GM21390 (cell line): ENCODE measurements around the gene NCBP2L.

Experiments used
- ATAC-seq: cut with Tn5 transposase; IDR thresholded peaks from one replicate; pipeline ENCODE4 v1.9.1; 2021; ENCODE audit not compliant: unreplicated experiment

Gene NCBP2L

GRCh38 chrX:107752043-107752442, 25.5 kb upstream of the NCBP2L start:
- no peak for ATAC-seq

GRCh38 chrX:107752714-107753113, 24.8 kb upstream of the NCBP2L start:
- ATAC-seq = no peak

GRCh38 chrX:107753187-107753586, 24.3 kb upstream of the NCBP2L start:
- no peak for ATAC-seq

- no peak for ATAC-seq
Observed at GRCh38 chrX:107755721-107756120, 21.8 kb upstream of the NCBP2L start.

- no peak for ATAC-seq
Observed at GRCh38 chrX:107758231-107758766, 19.2 kb upstream of the NCBP2L start.

- no peak for ATAC-seq
Observed at GRCh38 chrX:107760304-107761077, 17.0 kb upstream of the NCBP2L start.

- no peak for ATAC-seq
Observed at GRCh38 chrX:107763647-107764046, 13.9 kb upstream of the NCBP2L start.

GRCh38 chrX:107764845-107765608, 12.5 kb upstream of the NCBP2L start:
- ATAC-seq = no peak

- no peak for ATAC-seq
Observed at GRCh38 chrX:107766470-107767150, 10.9 kb upstream of the NCBP2L start.

GRCh38 chrX:107768051-107768450, 9.5 kb upstream of the NCBP2L start:
- ATAC-seq = no peak

- no peak for ATAC-seq
Observed at GRCh38 chrX:107769581-107770317, 7.8 kb upstream of the NCBP2L start.

GRCh38 chrX:107773206-107773605, 4.3 kb upstream of the NCBP2L start:
- no peak for ATAC-seq

GRCh38 chrX:107773906-107774435, 3.6 kb upstream of the NCBP2L start:
- ATAC-seq = no peak

- peak; percentile 33 for ATAC-seq
Observed at GRCh38 chrX:107775000-107775733, 2.4 kb upstream of the NCBP2L start.

GRCh38 chrX:107775734-107776511, 1.6 kb upstream of the NCBP2L start, which contains the start of gene TSC22D3:
Gene TSC22D3 (minus strand): TSS chrX:107775787. CDS start chrX:107775419, 368 bp downstream.
- ATAC-seq = peak; percentile 88

- peak; percentile 73 for ATAC-seq
Observed at GRCh38 chrX:107776649-107777535, 641 bp upstream of the NCBP2L start.

GRCh38 chrX:107780525-107780924, 3.0 kb downstream of the NCBP2L start:
- ATAC-seq = no peak

- ATAC-seq = no peak
Observed at GRCh38 chrX:107787827-107788226, 10.3 kb downstream of the NCBP2L start.
